ENCODE measurements around the gene TEX38. TPM values are rescaled to one million over a fixed set of nuclear protein-coding genes. Genes with fewer than 3 reads are reported as not detected.
A peak's percentile ranks its signal among the peaks of the same experiment; 100 is the strongest.

Gene TEX38
- total RNA-seq, 2 experiments from 2014 or later: not detected

DNA sequence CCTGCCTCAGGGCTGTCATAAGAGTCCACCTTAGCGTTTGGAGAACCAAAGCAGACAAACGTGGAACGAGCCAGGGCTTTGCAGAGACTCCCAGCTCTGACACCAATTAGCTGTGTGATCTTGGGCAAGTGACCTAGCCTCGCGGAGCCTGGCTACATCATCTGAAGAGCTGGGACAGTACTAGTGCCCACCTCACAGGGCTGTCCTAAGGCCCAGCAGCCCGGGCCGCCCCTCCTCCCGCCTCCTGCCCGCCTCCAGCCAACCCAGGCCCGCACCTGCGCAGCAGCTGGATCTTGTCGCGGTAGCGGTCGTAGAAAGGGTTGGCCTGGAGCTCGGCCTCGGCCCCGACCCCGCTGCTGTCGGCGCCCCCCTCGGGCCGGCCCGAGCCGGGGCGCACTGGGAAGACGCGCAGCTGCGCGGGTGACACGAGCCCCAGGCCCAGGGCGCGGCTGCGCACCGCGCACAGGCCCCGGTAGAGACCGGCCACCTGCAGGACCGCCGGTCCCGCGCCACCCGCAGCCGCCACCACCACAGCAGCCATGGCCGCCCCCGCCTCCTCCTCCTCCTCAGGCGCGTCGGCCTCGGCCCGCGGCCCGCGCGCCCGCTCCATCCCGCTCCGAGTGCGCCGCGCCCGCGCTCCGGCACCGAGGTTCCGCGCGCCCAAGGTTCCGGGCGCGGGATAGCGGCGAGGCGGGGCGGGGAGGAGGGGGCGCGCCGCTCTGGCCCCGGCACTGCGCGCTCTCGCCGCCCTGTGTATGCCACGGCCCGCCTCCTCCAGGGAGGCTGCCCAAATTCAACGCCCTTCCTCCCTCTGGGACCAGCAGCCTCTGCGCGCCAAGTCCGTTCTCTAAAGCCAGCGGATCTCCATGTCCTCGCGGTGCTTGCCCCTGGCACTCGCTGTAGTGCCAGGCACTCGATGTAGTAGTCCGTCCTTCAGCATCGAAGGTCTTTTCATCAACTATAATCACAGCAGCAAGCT is 3.6 kb upstream of the TEX38 start, which contains the start of gene ATPAF1:
ATPAF1 (minus strand) TSS at position 583 of the 979 bp plus-strand sequence; CDS start at position 541, 42 bp downstream.
- Histone ChIP-seq H3K9me3 (ENCODE audit: low read length) (no peaks in the 10 kb centered on the region), H3K36me3 (ENCODE audit: insufficient read depth, low read length) (peaks cover 21% of the 10 kb centered on the region), H3K9me2 (ENCODE audit: insufficient read depth, low read length) (no peaks in the 10 kb centered on the region), H3K4me3 (ENCODE audit: low read depth, low read length, poor library complexity, severe bottlenecking) (peak within 1 kb of the TSS; percentile 88), H3K27ac (ENCODE audit: low read depth, low read length, poor library complexity, severe bottlenecking) (no peak within 1 kb of the TSS), H3K4me2 (ENCODE audit: low read length) (peak within 1 kb of the TSS; percentile 83), H3K79me2 (ENCODE audit: insufficient read depth, low read depth, low read length) (peaks cover 11% of the 10 kb centered on the region; the same call in 1 of the 2 replicates), H3K4me1 (ENCODE audit: insufficient read depth, low read length, poor library complexity, severe bottlenecking) (peaks cover 14% of the 10 kb centered on the region), H4K20me1 (ENCODE audit: insufficient read depth, low read length) (no peaks in the 10 kb centered on the region), H2AFZ (ENCODE audit: low read length) (peak within 1 kb of the TSS; percentile 97)
- intact Hi-C loops (cut with micrococcal nuclease; ENCODE audit: unreplicated experiment): loop anchor here (1.0 kb wide), 1 partner anchor 51 kb away; the partner anchor contains the start of gene EFCAB14
- TF ChIP-seq EZH2phosphoT487 (IDR thresholded peaks at IDR 0.05; ENCODE audit: borderline replicate concordance, low read depth, low read length): no peak
- TF ChIP-seq, protein P1, sequence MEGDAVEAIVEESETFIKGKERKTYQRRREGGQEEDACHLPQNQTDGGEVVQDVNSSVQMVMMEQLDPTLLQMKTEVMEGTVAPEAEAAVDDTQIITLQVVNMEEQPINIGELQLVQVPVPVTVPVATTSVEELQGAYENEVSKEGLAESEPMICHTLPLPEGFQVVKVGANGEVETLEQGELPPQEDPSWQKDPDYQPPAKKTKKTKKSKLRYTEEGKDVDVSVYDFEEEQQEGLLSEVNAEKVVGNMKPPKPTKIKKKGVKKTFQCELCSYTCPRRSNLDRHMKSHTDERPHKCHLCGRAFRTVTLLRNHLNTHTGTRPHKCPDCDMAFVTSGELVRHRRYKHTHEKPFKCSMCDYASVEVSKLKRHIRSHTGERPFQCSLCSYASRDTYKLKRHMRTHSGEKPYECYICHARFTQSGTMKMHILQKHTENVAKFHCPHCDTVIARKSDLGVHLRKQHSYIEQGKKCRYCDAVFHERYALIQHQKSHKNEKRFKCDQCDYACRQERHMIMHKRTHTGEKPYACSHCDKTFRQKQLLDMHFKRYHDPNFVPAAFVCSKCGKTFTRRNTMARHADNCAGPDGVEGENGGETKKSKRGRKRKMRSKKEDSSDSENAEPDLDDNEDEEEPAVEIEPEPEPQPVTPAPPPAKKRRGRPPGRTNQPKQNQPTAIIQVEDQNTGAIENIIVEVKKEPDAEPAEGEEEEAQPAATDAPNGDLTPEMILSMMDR (conservative IDR thresholded peaks at IDR 0.05; ENCODE audit: low read length): peak; percentile 33; the same call in 1 of the 2 replicates
- CTCF ChIA-PET (ENCODE audit: unreplicated experiment): no interaction called here
- peak; percentile 71 for DNase-seq (ENCODE audit: low spot score)
- no TSS peak for BruUV-seq (replicated peaks)
- POLR2A ChIA-PET: interaction anchor here (0.6 to 2.2 kb wide), 11 partner anchors 10 to 294 kb away, joined by 3 to 9 read pairs (median 3); partner anchors contain the start of genes EFCAB14 and MKNK1

DNA sequence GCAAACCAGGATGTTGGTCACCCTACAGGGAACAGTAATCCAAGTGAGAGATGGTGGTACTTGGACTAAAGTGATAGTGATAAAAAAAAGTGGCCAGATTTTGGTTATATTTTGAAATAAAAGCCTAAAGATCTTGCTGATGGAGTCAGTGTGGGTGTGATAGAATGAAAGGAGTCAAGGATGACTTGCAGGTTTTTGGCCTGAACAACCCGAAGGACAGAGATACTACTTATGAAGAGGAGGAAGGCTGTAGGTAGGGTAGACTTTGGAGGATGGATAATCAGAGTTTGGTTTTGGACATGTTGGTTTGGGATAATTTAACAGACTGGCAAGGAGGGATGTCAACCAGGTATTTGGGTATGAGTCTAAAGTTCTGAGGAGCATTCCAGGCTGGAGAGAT is 1.5 kb upstream of the TEX38 start:
- H2AFZ ChIP-seq (ENCODE audit: low read length): no peak overlapping the region
- BruUV-seq (replicated peaks): no TSS peak
- H3K4me1 ChIP-seq (ENCODE audit: insufficient read depth, low read length, poor library complexity, severe bottlenecking): peaks cover 14% of the 10 kb centered on the region
- H3K4me3 ChIP-seq (ENCODE audit: low read depth, low read length, poor library complexity, severe bottlenecking): no peak overlapping the region
- no peaks in the 10 kb centered on the region for H4K20me1 ChIP-seq (ENCODE audit: insufficient read depth, low read length)
- no peak overlapping the region for H3K27ac ChIP-seq (ENCODE audit: low read depth, low read length, poor library complexity, severe bottlenecking)
- no peak for DNase-seq (ENCODE audit: low spot score)
- no peaks in the 10 kb centered on the region for H3K9me2 ChIP-seq (ENCODE audit: insufficient read depth, low read length)
- H3K4me2 ChIP-seq (ENCODE audit: low read length): no peak overlapping the region
- TF ChIP-seq, protein P1 (conservative IDR thresholded peaks at IDR 0.05; ENCODE audit: low read length): no peak
- TF ChIP-seq EZH2phosphoT487 (IDR thresholded peaks at IDR 0.05; ENCODE audit: borderline replicate concordance, low read depth, low read length): no peak
- ChIA-PET POLR2A (no interaction called here), CTCF (ENCODE audit: unreplicated experiment) (no interaction called here)
- H3K79me2 ChIP-seq (ENCODE audit: insufficient read depth, low read depth, low read length): peaks cover 11% of the 10 kb centered on the region; the same call in 1 of the 2 replicates
- H3K9me3 ChIP-seq (ENCODE audit: low read length): no peaks in the 10 kb centered on the region
- intact Hi-C loops (cut with micrococcal nuclease; ENCODE audit: unreplicated experiment): no loop called here
- H3K36me3 ChIP-seq (ENCODE audit: insufficient read depth, low read length): peaks cover 17% of the 10 kb centered on the region; the same call in 1 of the 2 replicates

Measured in OCI-LY7 (cell line).